ENCODE measurements around the gene KRTAP9-7.

DNA sequence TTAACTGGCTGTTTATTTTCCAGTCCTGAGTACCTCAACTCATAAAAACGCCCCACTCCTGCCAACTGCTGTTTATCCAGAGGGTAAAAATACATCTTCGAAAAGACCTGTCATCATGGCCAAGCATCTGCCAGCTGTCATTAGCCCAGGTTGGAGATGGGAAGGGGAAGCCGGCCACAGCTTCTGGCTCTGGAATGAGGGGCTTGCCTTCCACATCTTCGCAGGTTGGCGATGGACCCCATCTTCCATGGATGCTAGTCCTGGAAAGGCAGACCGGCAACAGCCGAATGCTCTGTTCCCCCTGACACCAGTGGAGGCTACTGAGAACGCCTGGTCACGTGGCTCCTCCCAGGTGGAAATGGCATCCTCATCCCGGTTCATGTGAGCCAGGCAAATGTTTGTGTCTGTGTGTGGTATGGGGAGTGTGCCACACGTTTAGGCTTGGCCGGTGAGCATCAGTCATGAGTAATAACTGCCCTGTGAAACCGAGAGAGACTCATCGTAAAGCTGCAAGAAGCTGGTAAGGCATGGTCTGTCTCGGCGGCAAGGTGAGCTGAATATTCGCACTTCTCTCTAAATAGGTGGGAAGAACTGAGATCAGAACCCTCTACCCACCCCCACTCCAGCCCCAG is 40.4 kb downstream of the KRTAP9-7 start:
- TF ChIP-seq, protein P1, sequence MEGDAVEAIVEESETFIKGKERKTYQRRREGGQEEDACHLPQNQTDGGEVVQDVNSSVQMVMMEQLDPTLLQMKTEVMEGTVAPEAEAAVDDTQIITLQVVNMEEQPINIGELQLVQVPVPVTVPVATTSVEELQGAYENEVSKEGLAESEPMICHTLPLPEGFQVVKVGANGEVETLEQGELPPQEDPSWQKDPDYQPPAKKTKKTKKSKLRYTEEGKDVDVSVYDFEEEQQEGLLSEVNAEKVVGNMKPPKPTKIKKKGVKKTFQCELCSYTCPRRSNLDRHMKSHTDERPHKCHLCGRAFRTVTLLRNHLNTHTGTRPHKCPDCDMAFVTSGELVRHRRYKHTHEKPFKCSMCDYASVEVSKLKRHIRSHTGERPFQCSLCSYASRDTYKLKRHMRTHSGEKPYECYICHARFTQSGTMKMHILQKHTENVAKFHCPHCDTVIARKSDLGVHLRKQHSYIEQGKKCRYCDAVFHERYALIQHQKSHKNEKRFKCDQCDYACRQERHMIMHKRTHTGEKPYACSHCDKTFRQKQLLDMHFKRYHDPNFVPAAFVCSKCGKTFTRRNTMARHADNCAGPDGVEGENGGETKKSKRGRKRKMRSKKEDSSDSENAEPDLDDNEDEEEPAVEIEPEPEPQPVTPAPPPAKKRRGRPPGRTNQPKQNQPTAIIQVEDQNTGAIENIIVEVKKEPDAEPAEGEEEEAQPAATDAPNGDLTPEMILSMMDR (conservative IDR thresholded peaks at IDR 0.05; ENCODE audit: low read depth in 2 of 2) = no peak
- TF ChIP-seq CREB1 (CRISPR knock-in tag; IDR thresholded peaks at IDR 0.05; ENCODE audit: low read depth) (no peak), EZH2 (IDR thresholded peaks at IDR 0.05; ENCODE audit: low read depth, unreplicated experiment) (no peak), EZH2phosphoT487 (IDR thresholded peaks at IDR 0.05; ENCODE audit: unreplicated experiment) (no peak), ZNF331 (CRISPR knock-in tag; IDR thresholded peaks at IDR 0.05; ENCODE audit: low read depth) (no peak), POLR2AphosphoS5 (IDR thresholded peaks at IDR 0.05; ENCODE audit: low read depth) (no peak), JUNB (IDR thresholded peaks at IDR 0.05; ENCODE audit: unreplicated experiment) (no peak), NANOG (IDR thresholded peaks at IDR 0.05; ENCODE audit: borderline replicate concordance) (no peak)
- TF ChIP-seq, protein P2, sequence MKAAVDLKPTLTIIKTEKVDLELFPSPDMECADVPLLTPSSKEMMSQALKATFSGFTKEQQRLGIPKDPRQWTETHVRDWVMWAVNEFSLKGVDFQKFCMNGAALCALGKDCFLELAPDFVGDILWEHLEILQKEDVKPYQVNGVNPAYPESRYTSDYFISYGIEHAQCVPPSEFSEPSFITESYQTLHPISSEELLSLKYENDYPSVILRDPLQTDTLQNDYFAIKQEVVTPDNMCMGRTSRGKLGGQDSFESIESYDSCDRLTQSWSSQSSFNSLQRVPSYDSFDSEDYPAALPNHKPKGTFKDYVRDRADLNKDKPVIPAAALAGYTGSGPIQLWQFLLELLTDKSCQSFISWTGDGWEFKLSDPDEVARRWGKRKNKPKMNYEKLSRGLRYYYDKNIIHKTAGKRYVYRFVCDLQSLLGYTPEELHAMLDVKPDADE (IDR thresholded peaks at IDR 0.05) = no peak
- TF ChIP-seq, protein P3, sequence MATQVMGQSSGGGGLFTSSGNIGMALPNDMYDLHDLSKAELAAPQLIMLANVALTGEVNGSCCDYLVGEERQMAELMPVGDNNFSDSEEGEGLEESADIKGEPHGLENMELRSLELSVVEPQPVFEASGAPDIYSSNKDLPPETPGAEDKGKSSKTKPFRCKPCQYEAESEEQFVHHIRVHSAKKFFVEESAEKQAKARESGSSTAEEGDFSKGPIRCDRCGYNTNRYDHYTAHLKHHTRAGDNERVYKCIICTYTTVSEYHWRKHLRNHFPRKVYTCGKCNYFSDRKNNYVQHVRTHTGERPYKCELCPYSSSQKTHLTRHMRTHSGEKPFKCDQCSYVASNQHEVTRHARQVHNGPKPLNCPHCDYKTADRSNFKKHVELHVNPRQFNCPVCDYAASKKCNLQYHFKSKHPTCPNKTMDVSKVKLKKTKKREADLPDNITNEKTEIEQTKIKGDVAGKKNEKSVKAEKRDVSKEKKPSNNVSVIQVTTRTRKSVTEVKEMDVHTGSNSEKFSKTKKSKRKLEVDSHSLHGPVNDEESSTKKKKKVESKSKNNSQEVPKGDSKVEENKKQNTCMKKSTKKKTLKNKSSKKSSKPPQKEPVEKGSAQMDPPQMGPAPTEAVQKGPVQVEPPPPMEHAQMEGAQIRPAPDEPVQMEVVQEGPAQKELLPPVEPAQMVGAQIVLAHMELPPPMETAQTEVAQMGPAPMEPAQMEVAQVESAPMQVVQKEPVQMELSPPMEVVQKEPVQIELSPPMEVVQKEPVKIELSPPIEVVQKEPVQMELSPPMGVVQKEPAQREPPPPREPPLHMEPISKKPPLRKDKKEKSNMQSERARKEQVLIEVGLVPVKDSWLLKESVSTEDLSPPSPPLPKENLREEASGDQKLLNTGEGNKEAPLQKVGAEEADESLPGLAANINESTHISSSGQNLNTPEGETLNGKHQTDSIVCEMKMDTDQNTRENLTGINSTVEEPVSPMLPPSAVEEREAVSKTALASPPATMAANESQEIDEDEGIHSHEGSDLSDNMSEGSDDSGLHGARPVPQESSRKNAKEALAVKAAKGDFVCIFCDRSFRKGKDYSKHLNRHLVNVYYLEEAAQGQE (IDR thresholded peaks at IDR 0.05; ENCODE audit: unreplicated experiment) = no peak

Data from GM23338 (cell line).